ENCODE results near the gene CDT1. TPM values are rescaled to one million over a fixed set of nuclear protein-coding genes. Genes with fewer than 3 reads are reported as not detected.

Gene CDT1
- total RNA-seq: 1.5 and 5.4 TPM in 2 replicates

GRCh38 chr16:88803264-88803987 is at the start of gene CDT1:
Gene CDT1, plus strand, starts transcription at chr16:88803789. Its CDS starts 43 bp downstream, at chr16:88803832.

GRCh38 chr16:88785106-88785924 is 18.3 kb upstream of the CDT1 start, which contains the start of gene PIEZO1:
Gene PIEZO1, minus strand, starts transcription at chr16:88785220. Its CDS starts 256 bp downstream, at chr16:88784964.

GRCh38 chr16:88811769-88812512 is 8.4 kb downstream of the CDT1 start, which contains the start of gene APRT:
Gene APRT, minus strand, starts transcription at chr16:88811928. Its CDS starts 29 bp downstream, at chr16:88811899.

GRCh38 chr16:88856828-88857727 is 53.5 kb downstream of the CDT1 start, which contains the start of the genes GALNS and TRAPPC2L:
Gene GALNS, minus strand, starts transcription at chr16:88856947. Its CDS starts 70 bp downstream, at chr16:88856877.
Gene TRAPPC2L, plus strand, starts transcription at chr16:88857127. Its CDS starts 24 bp downstream, at chr16:88857151.

Other genes starting within 250 kb of the CDT1 start
- 12.1 and 13.0 TPM in 2 replicates for gene ZC3H18, start 233.4 kb upstream of the CDT1 start, total RNA-seq
- gene IL17C, start 165.2 kb upstream of the CDT1 start, total RNA-seq: not detected in 2 replicates
- 145 and 261 TPM in 2 replicates for gene CYBA, start 152.7 kb upstream of the CDT1 start, total RNA-seq
- 78.5 and 111 TPM in 2 replicates for gene MVD, start 140.7 kb upstream of the CDT1 start, total RNA-seq
- gene SNAI3, start 117.3 kb upstream of the CDT1 start, total RNA-seq: not detected in 2 replicates
- 16.9 and 22.3 TPM in 2 replicates for gene RNF166, start 97.4 kb upstream of the CDT1 start, total RNA-seq
- gene CTU2, start 97.3 kb upstream of the CDT1 start, total RNA-seq: 9.1 and 13.4 TPM in 2 replicates
- gene PIEZO1, start 18.6 kb upstream of the CDT1 start, total RNA-seq: 126 and 134 TPM in 2 replicates
- 198 and 228 TPM in 2 replicates for gene APRT, start 8.1 kb downstream of the CDT1 start, total RNA-seq
- 33.0 and 37.8 TPM in 2 replicates for gene GALNS, start 53.2 kb downstream of the CDT1 start, total RNA-seq
- gene TRAPPC2L, start 53.3 kb downstream of the CDT1 start, total RNA-seq: 52.2 and 58.0 TPM in 2 replicates
- gene PABPN1L, start 62.9 kb downstream of the CDT1 start, total RNA-seq: not detected in 2 replicates
- not detected in 2 replicates for gene CBFA2T3, start 173.4 kb downstream of the CDT1 start, total RNA-seq